HG02852 (cell line): ENCODE data around the gene PIGU.
"Not testable (repeated sequence)": the region's sequence is repeated elsewhere in the genome, so short reads cannot be mapped to it uniquely, and the experiment has no call there.

Source experiments
- ATAC-seq: cut with Tn5 transposase; IDR thresholded peaks from one replicate; pipeline ENCODE4 v1.9.1; 2021; ENCODE audit warnings: mild to moderate bottlenecking, moderate library complexity; ENCODE audit not compliant: unreplicated experiment

PIGU gene

GRCh38 chr20:34676642-34677373, at the start of gene PIGU:
TSS of gene PIGU (minus strand) at chr20:34677092. CDS start at chr20:34677085, 7 bp downstream.
- peak; percentile 95 for ATAC-seq

GRCh38 chr20:34724172-34724571, 47.3 kb upstream of the PIGU start:
- no peak for ATAC-seq

- not testable (repeated sequence) for ATAC-seq
Measured at GRCh38 chr20:34722560-34722959, 45.7 kb upstream of the PIGU start.

GRCh38 chr20:34720266-34720665, 43.4 kb upstream of the PIGU start:
- no peak for ATAC-seq

- peak; percentile 88 for ATAC-seq
Measured at GRCh38 chr20:34719242-34720017, 42.5 kb upstream of the PIGU start.

- no peak for ATAC-seq
Measured at GRCh38 chr20:34717230-34718095, 40.6 kb upstream of the PIGU start.

GRCh38 chr20:34716921-34717229, 40.0 kb upstream of the PIGU start:
- no peak for ATAC-seq

- ATAC-seq = no peak
Measured at GRCh38 chr20:34715384-34715783, 38.5 kb upstream of the PIGU start.

- not testable (repeated sequence) for ATAC-seq
Measured at GRCh38 chr20:34713944-34714515, 37.1 kb upstream of the PIGU start.

- no peak for ATAC-seq
Measured at GRCh38 chr20:34713194-34713943, 36.5 kb upstream of the PIGU start.

- ATAC-seq = no peak
Measured at GRCh38 chr20:34712525-34713192, 35.8 kb upstream of the PIGU start.

GRCh38 chr20:34711813-34712430, 35.0 kb upstream of the PIGU start:
- ATAC-seq = no peak

- ATAC-seq = no peak
Measured at GRCh38 chr20:34710861-34711574, 34.1 kb upstream of the PIGU start.

- no peak for ATAC-seq
Measured at GRCh38 chr20:34710568-34710839, 33.6 kb upstream of the PIGU start.

GRCh38 chr20:34709831-34710567, 33.1 kb upstream of the PIGU start:
- ATAC-seq = peak; percentile 37

- ATAC-seq = peak; percentile 47
Measured at GRCh38 chr20:34709044-34709830, 32.3 kb upstream of the PIGU start.

- peak; percentile 4 for ATAC-seq
Measured at GRCh38 chr20:34708621-34709043, 31.7 kb upstream of the PIGU start.
